Stimulated activated CD8-positive, alpha-beta memory T cell treated with anti-CD3 and anti-CD28 coated beads, Interleukin-2, amount 100 ng/mL, for 48 hours (primary cell): Measurements from ENCODE around the gene ACSF3.
"Not testable (repeated sequence)": the region's sequence is repeated elsewhere in the genome, so short reads cannot be mapped to it uniquely, and the experiment has no call there.

ENCODE experiments used
- DNase-seq, 2 donors: peaks; one replicate each; pipeline ENCODE4 v3.0.0-alpha.2; 2020; ENCODE audit warnings: low read depth in 2 of 2

ACSF3 gene

DNA sequence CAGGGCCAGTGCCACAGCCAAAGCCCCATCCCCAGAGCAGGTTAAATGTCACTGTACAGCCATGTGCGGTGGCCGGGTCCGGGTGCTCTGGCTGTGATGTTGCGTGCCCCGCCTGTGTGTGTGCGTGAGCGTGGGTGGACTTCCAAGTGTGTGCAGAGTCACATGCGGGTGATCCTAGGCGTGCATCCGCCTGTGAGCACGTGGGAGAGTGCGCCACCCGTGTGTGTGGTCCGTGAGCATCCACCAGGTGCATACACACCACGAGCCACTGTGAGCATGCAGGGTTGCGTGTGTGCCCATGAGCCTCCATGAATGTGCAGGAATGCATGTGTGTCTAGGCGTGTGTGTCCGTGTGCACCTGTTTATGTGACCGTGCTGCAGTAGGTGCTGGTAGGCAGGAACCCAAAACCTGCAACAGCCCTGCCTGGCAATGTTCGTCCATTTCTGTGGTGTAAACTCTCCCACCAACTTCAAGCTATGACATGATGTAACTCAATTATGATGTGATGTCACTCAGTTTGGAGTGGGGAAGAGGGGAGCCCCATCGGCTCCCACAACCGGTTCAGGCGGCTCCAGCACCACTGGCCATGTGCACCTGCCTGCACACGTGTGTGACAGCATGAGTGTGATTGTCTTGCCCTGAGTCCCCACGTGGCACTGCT lies 37.6 kb upstream of the ACSF3 start:
- no peak for DNase-seq

DNA sequence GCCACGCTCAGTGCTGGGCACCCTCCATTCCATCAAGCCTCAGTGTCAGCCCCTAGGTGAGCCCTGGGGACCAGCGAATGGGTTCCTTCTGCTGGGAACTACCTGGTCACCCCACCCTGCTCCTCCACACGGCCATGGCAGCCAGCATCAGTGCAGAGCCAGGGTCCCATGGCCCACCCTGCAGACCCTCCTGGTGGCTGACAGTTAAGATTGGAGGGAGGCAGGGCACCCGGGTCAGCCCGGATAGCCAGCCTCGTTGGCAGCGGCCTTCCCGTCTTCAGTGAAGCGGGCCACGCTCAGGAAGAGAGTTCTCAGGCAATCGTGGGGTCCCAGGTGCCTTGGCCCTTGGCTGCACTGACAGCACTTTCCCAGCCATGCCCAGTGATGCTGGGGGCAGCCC lies 37.1 kb upstream of the ACSF3 start:
- DNase-seq, result no peak

DNA sequence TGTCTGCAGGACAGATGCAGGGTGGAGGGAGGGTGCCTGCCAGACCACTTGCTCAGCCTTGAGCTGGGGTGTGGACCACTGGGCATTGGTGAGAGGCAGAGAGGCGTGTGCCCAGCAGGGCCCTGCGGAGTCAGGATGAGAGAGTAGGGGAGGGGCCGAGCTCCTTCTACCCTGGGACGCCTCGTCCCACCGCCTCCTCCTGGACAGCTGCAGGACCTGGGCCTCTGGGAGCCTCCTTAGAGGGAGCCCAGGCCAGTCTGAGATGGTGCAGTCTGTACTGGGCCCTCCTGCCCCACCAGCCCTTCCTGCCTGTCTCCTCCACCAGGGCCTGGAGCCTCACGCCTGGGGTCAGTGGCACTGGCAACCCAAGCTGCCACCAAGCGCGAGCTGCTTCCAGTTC lies 35.9 kb upstream of the ACSF3 start:
- DNase-seq, result no peak

DNA sequence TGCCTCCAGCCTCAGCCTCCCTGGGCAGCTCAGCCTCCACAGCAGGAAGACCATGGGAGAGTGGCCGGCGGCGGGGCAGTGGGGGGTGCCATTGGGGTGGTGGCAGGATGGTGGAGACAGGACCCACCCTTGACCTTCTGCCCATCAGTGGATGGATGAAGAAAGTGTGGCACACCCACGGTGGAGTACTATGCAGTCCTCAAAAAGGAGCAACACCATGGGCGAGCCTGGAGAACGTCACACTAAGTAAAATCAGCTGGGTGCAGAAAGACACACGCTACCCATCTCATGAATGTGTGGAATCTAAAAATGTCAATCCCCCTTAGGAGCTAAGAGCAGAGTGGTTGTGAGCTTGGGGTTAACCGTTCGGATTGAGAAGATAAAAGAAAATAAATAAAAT lies 34.8 kb upstream of the ACSF3 start:
- no peak for DNase-seq

DNA sequence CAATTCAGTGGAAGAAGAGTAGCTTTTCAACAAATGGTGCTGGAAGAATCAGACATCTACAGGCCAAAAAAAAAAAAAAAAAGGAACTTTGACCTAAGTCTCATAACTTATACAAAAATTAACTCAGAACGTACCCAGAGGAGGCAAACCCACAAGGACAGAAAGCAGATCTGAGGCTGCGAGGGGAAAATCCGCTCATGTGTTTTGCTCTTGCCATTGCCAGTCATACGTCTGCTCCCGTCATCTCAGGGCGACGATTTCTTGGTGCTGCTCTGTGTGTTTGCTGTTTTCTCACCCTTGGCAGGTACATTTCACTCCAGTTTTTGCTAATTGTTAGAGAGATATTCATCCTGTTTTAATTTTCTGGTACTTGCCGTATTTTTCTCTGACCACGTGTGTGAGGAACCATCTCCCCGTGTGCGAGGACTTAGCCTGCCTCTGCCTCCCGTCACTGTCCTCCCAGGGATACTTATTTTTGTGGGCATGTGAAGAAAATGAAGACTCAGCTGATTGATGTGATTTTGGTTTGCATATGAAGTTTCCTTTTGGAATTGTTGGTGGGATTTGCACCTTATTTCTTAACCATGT lies 33.4 kb upstream of the ACSF3 start:
- no peak for DNase-seq

DNA sequence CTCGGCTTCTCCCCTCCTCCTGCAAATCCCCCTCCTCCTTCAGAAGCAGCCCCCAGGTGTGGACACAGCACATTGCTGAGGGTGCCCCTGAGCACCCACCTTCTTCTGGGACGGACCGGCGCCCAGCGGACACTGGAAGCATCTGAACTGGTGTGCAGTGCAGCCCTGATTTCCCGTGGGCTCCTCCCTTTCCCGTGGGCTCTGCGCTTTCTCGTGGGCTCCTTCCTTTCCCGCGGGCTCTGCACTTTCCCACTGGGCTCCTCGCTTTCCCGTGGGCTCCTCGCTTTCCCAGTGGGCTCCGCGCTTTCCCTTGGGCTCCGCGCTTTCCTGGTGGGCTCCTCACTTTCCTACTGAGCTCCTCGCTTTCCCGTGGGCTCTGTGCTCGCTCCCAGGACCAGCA lies 32.6 kb upstream of the ACSF3 start:
- no peak for DNase-seq

DNA sequence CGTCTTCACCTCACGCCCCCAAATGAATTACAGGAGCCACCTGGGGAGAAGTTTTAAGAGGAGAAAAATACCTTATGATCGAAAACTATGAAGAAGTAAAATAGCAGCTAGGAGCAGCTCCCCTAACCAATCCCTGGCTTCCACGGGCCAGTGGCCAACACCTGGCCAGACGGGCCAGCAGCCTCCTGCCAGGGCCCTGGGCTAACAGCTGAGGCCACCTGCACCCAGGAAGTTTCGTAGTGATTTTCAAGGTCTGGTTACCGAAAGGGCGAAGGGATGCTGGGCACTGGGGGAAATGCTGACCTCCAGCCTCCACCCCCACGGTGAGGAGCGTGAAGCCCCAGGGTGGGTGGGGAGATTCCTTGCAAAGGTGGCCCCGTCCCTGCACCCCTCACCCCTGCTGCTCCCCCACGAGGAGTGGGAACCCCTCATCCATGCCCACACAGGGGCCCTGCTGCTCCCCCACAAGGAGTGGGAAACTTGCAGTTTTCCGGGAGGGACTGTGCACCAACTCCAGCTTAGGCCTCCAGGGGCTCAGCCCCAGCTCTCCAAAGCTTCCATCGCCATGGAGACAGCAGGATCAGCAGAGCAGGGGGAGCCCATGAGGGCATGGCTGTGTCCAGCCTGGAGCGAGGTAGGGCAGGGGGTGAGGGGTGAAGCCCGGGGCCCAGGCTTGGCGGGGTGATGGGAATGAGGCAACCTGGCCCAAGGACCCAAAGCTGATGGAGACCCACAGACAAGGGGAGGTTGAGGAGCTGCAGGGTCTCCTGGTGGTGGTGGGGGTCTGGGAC lies 31.9 kb upstream of the ACSF3 start:
- DNase-seq, result no peak

DNA sequence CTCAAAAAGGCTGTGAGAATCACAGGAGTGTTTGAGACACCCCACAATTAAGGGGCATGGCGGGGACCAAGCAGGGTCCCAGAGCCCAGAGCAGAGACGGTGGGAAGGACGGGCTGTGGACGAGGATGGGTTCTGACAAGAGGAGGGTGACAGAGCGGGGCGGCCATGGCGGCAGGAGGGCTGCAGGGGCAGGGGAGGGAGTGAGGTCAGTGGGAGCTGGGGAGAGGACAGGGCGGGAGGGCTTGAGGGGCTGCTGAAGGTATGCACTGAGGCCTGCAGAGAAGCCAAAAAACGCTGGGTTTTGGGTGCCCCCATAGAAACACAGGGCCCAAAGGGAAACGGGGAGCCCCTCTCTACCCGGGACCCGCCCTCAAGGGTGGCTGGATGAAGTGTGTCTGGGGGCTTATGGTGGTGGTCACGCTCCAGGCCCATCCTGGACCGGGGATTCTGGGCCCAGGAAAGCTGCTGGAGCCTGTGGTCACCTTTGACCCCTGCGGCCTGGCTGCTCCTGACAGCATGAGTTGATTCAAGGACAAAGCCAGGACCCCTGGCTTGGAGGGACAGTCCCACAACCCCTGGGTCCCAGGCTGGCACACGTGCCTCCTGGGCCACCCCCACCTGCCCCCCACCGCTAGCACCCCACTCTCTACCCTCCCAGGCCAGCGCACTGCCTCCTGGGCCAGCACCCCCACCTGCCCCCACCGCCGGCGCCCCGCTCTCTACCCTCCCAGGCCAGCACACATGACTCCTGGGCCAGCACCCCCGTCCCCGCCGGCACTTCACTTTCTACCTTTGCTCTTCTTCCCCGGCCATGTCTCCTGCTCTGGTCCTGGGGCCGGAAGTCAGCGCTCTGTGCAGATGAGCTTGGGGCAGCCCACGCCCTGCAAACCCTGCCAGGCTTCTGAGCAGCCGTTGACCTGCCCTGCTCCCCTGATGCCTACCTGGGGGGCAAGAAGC lies 31.0 kb upstream of the ACSF3 start:
- DNase-seq, result no peak

DNA sequence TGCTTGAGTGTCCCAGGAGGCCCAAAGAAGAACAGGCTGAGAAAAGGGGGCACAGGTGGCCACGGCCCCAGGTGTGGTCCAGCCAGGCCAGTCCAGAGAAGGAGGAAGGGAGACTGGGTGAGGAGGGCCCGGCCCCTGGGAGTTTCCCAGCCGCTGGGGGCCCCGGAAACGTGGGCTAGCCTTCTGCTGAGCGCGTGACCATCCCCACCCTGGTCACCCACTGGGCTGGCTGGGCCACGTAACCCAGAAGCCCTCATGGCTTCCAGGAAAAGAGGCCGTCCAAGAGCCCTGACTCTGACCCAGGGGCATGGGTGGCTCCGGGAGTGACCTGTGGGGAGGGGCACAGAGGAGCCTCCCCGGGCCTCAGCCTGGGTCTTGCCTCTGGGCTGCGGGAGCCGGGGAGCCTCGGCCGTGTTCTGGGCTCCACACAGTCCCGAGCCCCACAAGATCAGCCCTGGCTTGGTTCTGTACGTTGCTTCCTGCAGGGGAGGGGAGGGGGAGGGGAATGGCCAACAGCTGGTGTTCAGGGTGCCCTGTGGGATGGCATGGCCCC lies 29.8 kb upstream of the ACSF3 start:
- no peak for DNase-seq

DNA sequence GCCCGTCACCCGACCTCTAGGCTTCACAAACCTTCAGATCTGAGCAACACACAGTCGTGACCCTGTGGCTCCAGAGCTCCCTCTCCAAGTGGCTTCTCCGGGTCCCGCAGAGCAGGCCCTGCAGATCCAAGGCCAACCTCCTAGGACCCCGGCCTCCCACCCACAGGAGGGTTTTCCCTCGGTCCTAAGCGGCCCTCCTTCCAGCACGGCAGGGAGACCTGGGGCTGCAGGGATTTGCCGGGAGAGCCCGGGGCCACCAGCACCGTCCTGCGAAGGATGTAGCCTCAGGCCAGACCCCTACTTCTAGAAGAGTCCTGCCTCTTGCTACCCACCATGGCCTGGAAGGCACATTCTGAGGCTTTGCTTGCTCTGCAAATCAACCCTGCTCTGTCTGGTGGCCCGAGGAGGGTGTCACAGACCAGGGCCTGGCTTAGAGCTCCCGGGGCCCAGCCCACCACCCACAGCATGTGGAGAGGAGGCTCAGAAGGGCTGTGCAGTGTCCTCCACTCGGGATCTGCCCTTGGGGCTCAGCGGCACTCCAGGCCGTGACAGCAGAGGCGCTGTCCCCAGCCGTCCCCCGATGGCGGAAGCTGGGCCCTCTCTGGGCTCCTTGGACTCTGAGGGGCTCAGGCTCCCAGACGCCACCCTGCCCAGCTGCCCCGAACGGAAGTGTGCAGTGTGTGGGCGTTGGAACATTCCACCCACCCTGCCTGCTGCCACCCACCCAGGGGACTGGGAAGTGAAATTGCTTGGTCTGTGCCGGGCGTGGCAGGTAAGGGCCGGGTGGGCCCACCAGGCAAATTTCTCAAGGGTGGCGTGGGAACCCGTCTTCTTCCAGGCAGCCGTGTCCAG lies 28.8 kb upstream of the ACSF3 start:
- DNase-seq, result no peak

DNA sequence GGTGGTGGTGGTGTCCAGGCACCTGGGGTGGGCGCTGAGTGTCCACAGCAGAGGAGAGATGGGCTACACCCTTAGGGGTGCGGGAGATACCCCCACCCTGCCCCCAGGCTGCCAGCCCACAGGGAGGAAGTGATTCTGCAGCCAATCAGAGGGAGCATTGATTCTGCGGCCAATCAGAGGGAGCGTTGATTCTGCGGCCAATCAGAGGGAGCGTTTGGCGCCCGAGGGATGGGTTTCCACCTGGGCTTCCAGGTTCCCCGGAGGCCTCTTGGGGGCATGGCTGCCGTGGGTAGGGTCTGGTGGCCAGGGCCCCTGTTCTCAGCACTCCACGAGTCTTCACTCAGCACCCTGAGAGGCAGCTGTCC lies 28.2 kb upstream of the ACSF3 start:
- no peak for DNase-seq

DNA sequence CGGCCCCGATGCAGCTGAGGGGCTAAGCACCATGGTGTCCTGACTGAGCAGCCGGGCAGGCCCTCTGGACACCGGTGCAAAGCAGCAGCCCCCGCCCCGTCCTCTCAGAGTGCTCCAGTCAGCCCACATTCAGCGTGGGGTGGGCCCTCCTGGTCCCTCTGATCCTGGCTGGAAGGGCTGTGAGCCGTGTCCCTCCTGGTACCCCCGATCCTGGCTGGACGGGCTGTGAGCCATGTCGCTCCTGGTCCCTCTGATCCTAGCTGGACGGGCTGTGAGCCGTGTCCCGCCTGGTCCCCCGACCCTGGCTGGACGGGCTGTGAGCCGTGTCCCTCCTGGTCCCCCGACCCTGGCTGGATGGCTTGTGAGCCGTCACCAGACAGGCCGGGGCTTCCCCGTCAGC lies 26.9 kb upstream of the ACSF3 start:
- no peak for DNase-seq

DNA sequence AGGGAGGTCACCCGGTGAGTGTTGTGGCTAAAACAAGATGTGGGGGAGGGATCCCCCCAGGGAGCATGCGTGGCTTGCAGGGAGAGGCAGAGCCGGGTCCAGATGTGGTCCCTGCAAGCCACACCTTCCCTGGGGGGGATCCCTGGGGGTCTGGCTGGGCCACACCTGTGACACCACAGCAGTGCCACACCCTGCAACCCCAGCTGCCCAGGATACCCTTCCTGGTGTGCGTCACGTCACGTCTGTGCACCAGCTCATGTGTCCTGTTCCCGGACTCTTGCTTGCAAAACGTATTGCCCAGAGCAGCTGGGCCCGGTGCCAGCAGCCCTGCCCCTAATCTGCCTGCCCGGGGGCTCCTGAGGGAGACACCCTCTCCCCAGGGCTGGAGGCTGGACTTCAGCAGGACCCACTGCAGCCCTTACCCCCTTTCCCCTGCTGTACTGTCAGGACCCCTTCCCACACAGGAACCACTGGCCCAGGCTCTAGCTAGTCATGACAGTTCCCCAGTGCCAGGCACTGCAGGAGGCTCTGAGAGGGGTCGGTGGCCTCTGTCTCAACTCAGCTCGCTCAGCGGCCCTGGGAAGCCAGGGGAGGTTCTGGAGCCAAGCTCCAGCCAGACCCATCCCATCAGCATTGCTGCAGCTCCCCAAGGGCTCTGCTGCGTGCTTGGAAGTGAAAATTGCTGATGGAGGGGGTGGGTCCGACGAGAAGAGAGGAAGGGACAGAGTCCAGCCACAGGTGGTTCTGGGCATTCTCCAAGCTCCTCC lies 25.8 kb upstream of the ACSF3 start:
- no peak for DNase-seq

DNA sequence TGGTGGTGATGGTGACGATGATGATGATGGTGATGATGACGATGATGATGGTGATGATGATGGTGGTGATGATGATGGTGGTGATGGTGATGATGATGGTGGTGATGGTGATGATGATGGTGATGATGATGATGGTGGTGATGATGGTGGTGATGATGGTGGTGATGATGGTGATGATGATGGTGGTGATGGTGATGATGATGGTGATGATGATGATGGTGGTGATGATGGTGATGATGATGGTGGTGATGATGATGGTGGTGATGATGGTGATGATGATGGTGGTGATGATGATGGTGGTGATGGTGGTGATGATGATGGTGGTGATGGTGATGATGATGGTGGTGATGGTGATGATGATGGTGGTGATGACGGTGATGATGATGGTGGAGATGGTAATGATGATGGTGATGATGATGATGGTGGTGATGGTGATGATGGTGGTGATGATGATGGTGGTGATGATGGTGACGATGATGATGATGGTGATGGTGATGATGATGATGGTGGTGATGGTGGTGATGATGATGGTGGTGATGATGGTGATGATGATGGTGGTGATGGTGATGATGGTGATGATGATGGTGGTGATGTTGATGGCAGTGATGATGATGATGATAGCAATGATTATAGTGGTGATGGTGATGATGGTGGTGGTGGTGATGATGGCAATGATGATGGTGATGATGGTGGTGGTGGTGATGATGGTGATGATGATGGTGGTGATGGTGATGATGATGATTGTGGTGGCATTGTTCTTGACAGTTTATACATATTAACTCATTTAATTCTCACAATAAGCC lies 24.6 kb upstream of the ACSF3 start:
- DNase-seq, result not testable (repeated sequence)

DNA sequence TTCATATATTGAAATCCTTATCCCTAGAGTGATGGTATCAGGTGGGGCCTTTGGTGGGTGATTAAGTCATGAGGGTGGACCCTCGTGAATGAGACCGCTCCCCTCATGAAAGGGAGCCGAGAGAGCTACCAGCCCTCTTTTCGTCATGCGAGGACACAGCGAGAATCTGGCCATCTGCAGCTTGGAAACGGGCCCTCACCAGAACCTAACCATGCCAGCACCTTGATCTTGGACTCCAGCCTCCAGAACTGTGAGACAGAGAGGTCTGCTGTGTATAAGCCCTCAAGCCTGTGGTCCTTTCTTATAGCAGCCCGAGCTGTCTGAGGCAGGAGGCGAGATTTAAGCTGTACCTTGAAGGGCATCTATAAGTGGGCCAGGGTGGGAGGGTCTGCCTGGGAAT lies 23.7 kb upstream of the ACSF3 start:
- no peak for DNase-seq

DNA sequence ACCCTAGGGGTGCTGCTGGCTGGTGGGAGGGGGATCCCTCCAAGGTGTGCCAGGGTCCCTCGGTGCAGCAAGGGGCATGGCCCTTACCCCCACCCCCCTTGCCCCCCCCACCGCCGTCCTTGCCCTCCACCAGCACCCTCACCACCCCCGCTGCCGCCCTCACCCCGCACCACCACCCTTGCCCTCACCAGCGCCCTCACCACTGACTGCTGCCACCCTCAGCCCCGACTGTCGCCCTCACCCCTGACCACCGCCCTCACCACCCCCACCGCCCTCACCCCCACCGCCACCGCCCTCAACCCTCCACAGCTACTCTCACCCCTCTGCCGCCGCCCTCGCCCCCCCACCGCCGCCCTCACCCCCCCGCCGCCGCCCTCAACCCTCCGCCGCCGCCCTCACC lies 23.1 kb upstream of the ACSF3 start:
- DNase-seq, result no peak

DNA sequence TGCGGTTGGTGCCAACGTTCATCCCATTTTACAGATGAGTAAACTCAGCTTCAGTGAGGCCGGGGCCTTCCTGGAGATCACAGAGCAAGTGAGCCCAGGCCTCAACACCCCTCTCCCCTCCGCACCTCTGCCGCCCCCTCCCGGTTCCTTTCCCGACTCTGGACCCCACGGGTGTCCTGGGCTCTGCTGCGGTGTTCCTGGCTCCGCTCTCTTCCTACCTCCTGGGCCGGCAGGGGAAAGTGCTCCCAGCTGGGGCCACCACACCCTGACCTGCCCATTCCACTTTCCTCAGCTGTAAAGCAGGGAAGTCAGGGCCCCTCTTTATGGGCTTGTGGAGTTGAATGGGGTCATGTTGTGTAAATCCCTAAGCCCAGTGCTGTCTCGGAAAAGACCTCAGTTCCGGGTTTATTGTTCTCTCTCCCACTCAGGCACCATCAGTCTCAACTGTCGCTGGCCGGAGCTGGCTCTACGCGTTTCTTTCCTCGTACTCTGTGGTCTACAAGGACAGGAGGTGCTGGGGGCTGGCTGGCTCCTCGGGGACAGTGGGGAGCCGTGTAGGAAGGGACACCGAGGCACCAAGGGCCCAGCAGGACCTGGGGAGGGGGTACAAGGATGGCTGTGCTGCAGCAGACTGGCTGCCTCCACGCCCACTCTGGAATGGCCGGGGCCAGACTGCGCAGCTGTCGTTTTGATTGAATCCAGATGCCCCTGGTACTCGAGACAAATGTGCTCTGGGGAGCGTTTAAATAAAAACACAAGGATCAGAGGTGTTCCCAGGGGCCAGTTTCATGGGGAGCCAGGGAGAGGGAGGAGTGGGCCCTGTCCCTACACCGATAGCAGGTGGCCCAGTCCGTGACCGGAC lies 21.7 kb upstream of the ACSF3 start:
- no peak for DNase-seq

DNA sequence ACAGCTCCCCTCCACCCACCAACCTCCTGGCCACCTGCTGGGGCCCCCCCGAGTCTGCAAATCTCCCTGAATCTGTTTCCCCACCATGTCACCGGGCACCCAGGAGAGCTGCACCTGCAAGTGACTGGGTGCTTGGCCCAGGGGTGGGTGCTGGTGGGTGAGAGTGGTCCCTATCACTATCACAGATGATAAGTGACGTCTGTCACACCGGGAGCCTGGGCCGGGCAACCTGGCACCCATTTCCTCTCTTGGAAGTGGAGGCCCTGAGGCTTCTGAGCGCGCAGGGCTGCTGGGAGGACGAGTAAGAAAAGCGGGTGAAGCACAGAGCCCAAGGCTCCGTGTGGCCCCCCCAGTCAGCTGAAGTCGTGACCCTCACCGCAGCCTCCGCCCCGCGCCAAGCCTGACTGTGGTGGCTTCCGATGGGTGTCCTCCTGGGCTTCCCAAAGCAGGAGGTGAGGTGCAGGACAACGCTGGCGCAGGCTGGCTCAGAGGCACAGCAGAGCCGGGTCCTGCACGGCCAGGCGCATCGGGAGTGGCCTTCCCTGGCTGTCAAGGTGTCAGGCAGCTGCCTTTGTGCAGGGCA lies 21.0 kb upstream of the ACSF3 start:
- no peak for DNase-seq
